Measurements from ENCODE around the gene BTN3A1.
"Not testable (repeated sequence)": the region's sequence is repeated elsewhere in the genome, so short reads cannot be mapped to it uniquely, and the experiment has no call there.

BTN3A1 gene

GRCh38 chr6:26415036-26415614 lies 13.1 kb downstream of the BTN3A1 start:
- DNase-seq (ENCODE audit: low spot score), result no peak

GRCh38 chr6:26415791-26416190 lies 13.7 kb downstream of the BTN3A1 start:
- DNase-seq (ENCODE audit: low spot score), result no peak

- no peak for DNase-seq (ENCODE audit: low spot score)
Measured at GRCh38 chr6:26416288-26416687, 14.2 kb downstream of the BTN3A1 start.

GRCh38 chr6:26418077-26418476 lies 16.0 kb downstream of the BTN3A1 start:
- DNase-seq (ENCODE audit: low spot score), result not testable (repeated sequence)

GRCh38 chr6:26418795-26419194 lies 16.7 kb downstream of the BTN3A1 start:
- not testable (repeated sequence) for DNase-seq (ENCODE audit: low spot score)

- DNase-seq (ENCODE audit: low spot score), result peak; percentile 8
Measured at GRCh38 chr6:26420688-26421171, 18.7 kb downstream of the BTN3A1 start.

- DNase-seq (ENCODE audit: low spot score), result peak; percentile 54
Measured at GRCh38 chr6:26421259-26422144, 19.4 kb downstream of the BTN3A1 start.

GRCh38 chr6:26422329-26422728 lies 20.3 kb downstream of the BTN3A1 start:
- DNase-seq (ENCODE audit: low spot score), result no peak

GRCh38 chr6:26426691-26427450 lies 24.8 kb downstream of the BTN3A1 start:
- DNase-seq (ENCODE audit: low spot score), result no peak

GRCh38 chr6:26427451-26427809 lies 25.4 kb downstream of the BTN3A1 start:
- DNase-seq (ENCODE audit: low spot score), result no peak

GRCh38 chr6:26428206-26428605 lies 26.1 kb downstream of the BTN3A1 start:
- DNase-seq (ENCODE audit: low spot score), result no peak

GRCh38 chr6:26430787-26431186 lies 28.7 kb downstream of the BTN3A1 start:
- no peak for DNase-seq (ENCODE audit: low spot score)

GRCh38 chr6:26431258-26432172 lies 29.4 kb downstream of the BTN3A1 start:
- no peak for DNase-seq (ENCODE audit: low spot score)

- DNase-seq (ENCODE audit: low spot score), result no peak
Measured at GRCh38 chr6:26432627-26433201, 30.6 kb downstream of the BTN3A1 start.

- DNase-seq (ENCODE audit: low spot score), result not testable (repeated sequence)
Measured at GRCh38 chr6:26433680-26434079, 31.6 kb downstream of the BTN3A1 start.

GRCh38 chr6:26436018-26436417 lies 33.9 kb downstream of the BTN3A1 start:
- DNase-seq (ENCODE audit: low spot score), result no peak

GRCh38 chr6:26437550-26437949 lies 35.5 kb downstream of the BTN3A1 start:
- DNase-seq (ENCODE audit: low spot score), result no peak

GRCh38 chr6:26438000-26438399 lies 35.9 kb downstream of the BTN3A1 start:
- no peak for DNase-seq (ENCODE audit: low spot score)

- no peak for DNase-seq (ENCODE audit: low spot score)
Measured at GRCh38 chr6:26439151-26440125, 37.4 kb downstream of the BTN3A1 start.

GRCh38 chr6:26440977-26441358 lies 38.9 kb downstream of the BTN3A1 start:
- no peak for DNase-seq (ENCODE audit: low spot score)
